Ovary (tissue), 9 donors: ENCODE measurements around the gene EIF4H. TPM values are rescaled to one million over a fixed set of nuclear protein-coding genes. Genes with fewer than 3 reads are reported as not detected.

ENCODE experiments used
- DNase-seq, 5 donors: peaks; one replicate each; pipeline ENCODE4 v3.0.0-alpha.2; 2019 to 2020
- H3K27ac ChIP-seq, 2 donors: fragments of 200-600 bp; one replicate each; pipeline versions ENCODE4 v1.5.1 to v1.8.0; 2019 to 2022
- H3K27me3 ChIP-seq: fragments of 200-600 bp; one replicate; pipeline ENCODE4 v1.8.0; 2022
- H3K36me3 ChIP-seq: fragments of 200-600 bp; sonication (generic); one replicate; pipeline ENCODE4 v1.5.1; 2019
- H3K4me1 ChIP-seq: one replicate; pipeline ENCODE4 v1.8.1; 2013; ENCODE audit warnings: mild to moderate bottlenecking, moderate library complexity; ENCODE audit not compliant: insufficient read depth
- H3K4me3 ChIP-seq: fragments of 200-600 bp; sonication (generic); one replicate; pipeline ENCODE4 v1.5.1; 2017
- H3K9me3 ChIP-seq, 2 donors: fragments of 200-600 bp in 1 of 2; sonication (generic) in 1 of 2; one replicate each; pipeline versions ENCODE4 v1.5.1 to v1.8.1; 2013 to 2019; ENCODE audit warnings: mild to moderate bottlenecking in 1 of 2, moderate library complexity in 1 of 2
- CTCF ChIP-seq, 3 donors: fragments of 450-650 bp in 2 of 3; fragments of 200-600 bp in 1 of 3; IDR thresholded peaks; one replicate each; pipeline versions ENCODE4 v1.5.1 to v1.8.0; 2016 to 2022; ENCODE audit warnings: antibody characterized with exemption in 3 of 3, mild to moderate bottlenecking in 1 of 3
- EP300 ChIP-seq: sonication (generic); formaldehyde crosslinking; IDR thresholded peaks from one replicate; pipeline ENCODE4 v1.6.1; 2017; ENCODE audit warnings: antibody characterized with exemption
- POLR2A ChIP-seq: fragments of 450-650 bp; IDR thresholded peaks from one replicate; pipeline ENCODE4 v1.6.1; 2017; ENCODE audit warnings: antibody characterized with exemption, mild to moderate bottlenecking, moderate library complexity
- WGBS, 3 donors: extraction: QIAGEN DNeasy Blood & Tissue Kit in 1 of 3; methylation state at CpG; one replicate each; pipeline versions ENCODE4 v1.1.5 to v1.1.7; 2013 to 2017; 5-methylcytosine and 5-hydroxymethylcytosine counted together
- intact Hi-C, 4 donors: fragments of 100-400 bp; cut with DNase I; formaldehyde crosslinking; loops; one replicate each; pipeline versions ENCODE4 v1.11.0 to v1.15.1; 2022 to 2023
- polyA plus RNA-seq, 2 donors: library from polyadenylated mRNA; stranded (reverse); fragments of 200-250 nt in 1 of 2; fragments of 350-450 nt in 1 of 2; fragmentation: Illumina TruSeq in 1 of 2; extraction: RNeasy Lipid Tissue Mini Kit (QIAGEN cat#74804) in 1 of 2; gene quantifications; one replicate each; pipeline ENCODE4 v1.2.3, GENCODE V29; 2013 to 2014
- total RNA-seq, 7 donors: library from RNA; depleted of rRNA in 2 of 7; stranded (reverse); fragments of >200 nt in 2 of 7; fragmentation: NEBNext Ultra II Directional in 3 of 7; extraction: Animal tissue kit (Norgen Biotek cat#: 25700) in 3 of 7; gene quantifications; one replicate each; pipeline versions ENCODE4 v1.1.0 to v1.2.4, GENCODE V29; 2016 to 2023
- donor health status: DM: no; HTN: no; CAD: no; lungs with moderate emphysema.
- donor health status: DM: no; HTN: no; CAD: no.
- donor health status: Bipolar disorder and iron deficiency.
- donor health status: DM: yes; HTN: yes; CAD: no.
- donor health status: DM: no; HTN: no; CAD: no.
- donor health status: DM: yes; HTN: yes; CAD: no.

The EIF4H gene
- total and polyA plus RNA-seq, 9 donors, result 151 to 301 (median 260) TPM

DNA sequence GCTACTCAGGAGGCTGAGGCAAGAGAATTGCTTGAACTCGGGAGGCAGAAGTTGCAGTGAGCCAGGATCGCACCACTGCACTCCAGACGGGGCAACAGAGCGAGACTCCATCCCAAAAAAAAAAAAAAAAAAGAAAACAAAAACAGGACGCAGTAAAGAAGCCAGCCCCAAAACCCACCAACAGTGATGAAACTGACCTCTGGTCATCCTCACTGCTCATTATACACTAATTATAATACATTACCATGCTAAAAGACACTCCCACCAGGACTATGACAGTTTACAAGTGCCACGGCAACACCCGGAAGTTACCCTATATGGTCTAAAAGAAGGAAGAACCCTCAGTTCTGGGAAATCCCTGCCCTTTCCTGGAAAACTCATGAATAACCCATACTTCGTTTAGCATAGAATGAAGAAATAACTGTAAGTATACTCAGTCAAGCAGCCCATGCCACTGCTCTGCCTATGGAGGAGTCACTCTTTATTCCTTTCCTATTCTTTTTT lies 40.0 kb upstream of the EIF4H start:
- WGBS, 3 donors, result 65 to 76% (median 68%) methylated on average over 8 of the region's 8 CpGs
- TF ChIP-seq EP300, result no peak
- no peak for TF ChIP-seq CTCF (IDR thresholded peaks at IDR 0.05)
- TF ChIP-seq POLR2A, result no peak

GRCh38 chr7:74138334-74138867 lies 35.8 kb upstream of the EIF4H start:
- intact Hi-C loops, result loop anchor here in 1 of 4 donors (5.0 kb wide), 1 partner anchor 1889 kb away; no protein-coding TSS in a partner anchor
- 90 to 95% (median 93%) methylated on average over 12 of the region's 12 CpGs for WGBS, 3 donors
- H3K4me3 ChIP-seq, result no peak overlapping the region
- H3K27ac ChIP-seq, result no peak overlapping the region
- no peaks in the 10 kb centered on the region for H3K4me1 ChIP-seq
- no peak for DNase-seq
- H3K9me3 ChIP-seq, result no peaks in the 10 kb centered on the region
- no peaks in the 10 kb centered on the region for H3K27me3 ChIP-seq
- H3K36me3 ChIP-seq, result no peaks in the 10 kb centered on the region
- no peak for TF ChIP-seq CTCF (IDR thresholded peaks at IDR 0.05)
- no peak for TF ChIP-seq EP300
- TF ChIP-seq POLR2A, result no peak

More for the DNA sequence above, 40.0 kb upstream of the EIF4H start:
- intact Hi-C loops, result no loop called here
- DNase-seq, result no peak
- Histone ChIP-seq H3K27ac (no peak overlapping the region), H3K27me3 (no peaks in the 10 kb centered on the region), H3K4me1 (no peaks in the 10 kb centered on the region), H3K4me3 (no peak overlapping the region), H3K9me3 (no peaks in the 10 kb centered on the region), H3K36me3 (no peaks in the 10 kb centered on the region)

- WGBS, 3 donors, result 91 to 93% (median 93%) methylated on average over 16 of the region's 16 CpGs
- intact Hi-C loops, result loop anchor here in 1 of 4 donors (5.0 kb wide), 1 partner anchor 1888 kb away; no protein-coding TSS in a partner anchor
Measured at GRCh38 chr7:74138945-74139843, 35.0 kb upstream of the EIF4H start.

More at GRCh38 chr7:74138945-74139843, 35.0 kb upstream of the EIF4H start:
- H3K9me3 ChIP-seq, result no peaks in the 10 kb centered on the region
- no peak for DNase-seq
- no peaks in the 10 kb centered on the region for H3K36me3 ChIP-seq
- H3K4me3 ChIP-seq, result no peak overlapping the region
- H3K27me3 ChIP-seq, result no peaks in the 10 kb centered on the region
- TF ChIP-seq POLR2A (no peak), EP300 (no peak), CTCF (IDR thresholded peaks at IDR 0.05) (no peak)
- no peaks in the 10 kb centered on the region for H3K4me1 ChIP-seq
- no peak overlapping the region for H3K27ac ChIP-seq
